ENCODE results near the gene MRPS30. TPM values are rescaled to one million over a fixed set of nuclear protein-coding genes. Genes with fewer than 3 reads are reported as not detected.
"Not testable (repeated sequence)": the region's sequence is repeated elsewhere in the genome, so short reads cannot be mapped to it uniquely, and the experiment has no call there.

The MRPS30 gene
- 177 TPM for total RNA-seq

GRCh38 chr5:44808435-44809214 lies at the start of gene MRPS30:
Gene MRPS30 (plus strand): TSS chr5:44808947. CDS start chr5:44808963, 16 bp downstream.
- peak; percentile 99 for FAIRE-seq
- DNase-seq (ENCODE audit: low spot score in 2 of 2), result peak; percentile 82 to 83

GRCh38 chr5:44769200-44769876 lies 39.4 kb upstream of the MRPS30 start:
- no peak for FAIRE-seq

GRCh38 chr5:44769877-44770209 lies 38.9 kb upstream of the MRPS30 start:
- DNase-seq (ENCODE audit: low spot score in 2 of 2) (no peak), FAIRE-seq (no peak)

More at GRCh38 chr5:44769200-44769876, 39.4 kb upstream of the MRPS30 start:
- DNase-seq (ENCODE audit: low spot score in 2 of 2), result no peak

- no peak for FAIRE-seq
- no peak for DNase-seq (ENCODE audit: low spot score in 2 of 2)
Measured at GRCh38 chr5:44770780-44771717, 37.7 kb upstream of the MRPS30 start.

GRCh38 chr5:44772397-44772796 lies 36.4 kb upstream of the MRPS30 start:
- not testable (repeated sequence) for FAIRE-seq; DNase-seq (ENCODE audit: low spot score in 2 of 2)

- peak; percentile 1 to 14 for DNase-seq (ENCODE audit: low spot score in 2 of 2)
- FAIRE-seq, result peak; percentile 93
Measured at GRCh38 chr5:44774279-44774880, 34.4 kb upstream of the MRPS30 start.

- DNase-seq (ENCODE audit: low spot score in 2 of 2) (no peak), FAIRE-seq (peak; percentile 76)
Measured at GRCh38 chr5:44779167-44779566, 29.6 kb upstream of the MRPS30 start.

- FAIRE-seq, result no peak
- no peak for DNase-seq (ENCODE audit: low spot score in 2 of 2)
Measured at GRCh38 chr5:44783634-44784315, 25.0 kb upstream of the MRPS30 start.

GRCh38 chr5:44787731-44788130 lies 21.0 kb upstream of the MRPS30 start:
- DNase-seq (ENCODE audit: low spot score in 2 of 2) (no peak), FAIRE-seq (peak; percentile 3)

- FAIRE-seq; DNase-seq (ENCODE audit: low spot score in 2 of 2): not testable (repeated sequence)
Measured at GRCh38 chr5:44789372-44789995, 19.3 kb upstream of the MRPS30 start.

- FAIRE-seq; DNase-seq (ENCODE audit: low spot score in 2 of 2): not testable (repeated sequence)
Measured at GRCh38 chr5:44792031-44792673, 16.6 kb upstream of the MRPS30 start.

GRCh38 chr5:44794371-44794770 lies 14.4 kb upstream of the MRPS30 start:
- DNase-seq (ENCODE audit: low spot score in 2 of 2) (no peak), FAIRE-seq (no peak)

- DNase-seq (ENCODE audit: low spot score in 2 of 2) (no peak), FAIRE-seq (no peak)
Measured at GRCh38 chr5:44795496-44795895, 13.3 kb upstream of the MRPS30 start.

- DNase-seq (ENCODE audit: low spot score in 2 of 2), result no peak
- no peak for FAIRE-seq
Measured at GRCh38 chr5:44797841-44798240, 10.9 kb upstream of the MRPS30 start.

- DNase-seq (ENCODE audit: low spot score in 2 of 2), result no peak
- no peak for FAIRE-seq
Measured at GRCh38 chr5:44801992-44802391, 6.8 kb upstream of the MRPS30 start.

- FAIRE-seq (no peak), DNase-seq (ENCODE audit: low spot score in 2 of 2) (no peak)
Measured at GRCh38 chr5:44806608-44807007, 2.1 kb upstream of the MRPS30 start.

- DNase-seq (ENCODE audit: low spot score in 2 of 2), result no peak
- no peak for FAIRE-seq
Measured at GRCh38 chr5:44807269-44807668, 1.5 kb upstream of the MRPS30 start.

GRCh38 chr5:44809215-44809955 lies 638 bp downstream of the MRPS30 start:
- peak; percentile 5 to 25 for DNase-seq (ENCODE audit: low spot score in 2 of 2)
- FAIRE-seq, result no peak

Data from frontal cortex (tissue), 4 donors.